IMR-90 (cell line): ENCODE data around the gene SLC1A1. TPM values are rescaled to one million over a fixed set of nuclear protein-coding genes. Genes with fewer than 3 reads are reported as not detected.
A peak's percentile ranks its signal among the peaks of the same experiment; 100 is the strongest.

Source experiments
- ATAC-seq: fragments of 200-7000 bp; cut with Tn5 transposase; 2 replicates; pipeline ENCODE4 v1.9.1; 2020; ENCODE audit warnings: low read depth, mild to moderate bottlenecking, moderate library complexity
- BruUV-seq: library from RNA; stranded (reverse); fragments of 400-500 nt; replicated peaks from 2 replicates; lab custom pipeline; 2021; lab: Mats Ljungman, UMichigan
- CTCF ChIA-PET: fragments of 300-600 bp; formaldehyde crosslinking; extraction: SDS; loops from one replicate; lab custom pipeline; 2021; ENCODE audit warnings: antibody characterized with exemption; lab: Yijun Ruan, JAX
- POLR2A ChIA-PET: fragments of 300-600 bp; sonication (Branson Sonifier 250); formaldehyde crosslinking; loops from one replicate; lab custom pipeline; 2022; ENCODE audit warnings: antibody characterized with exemption; ENCODE audit not compliant: unreplicated experiment; lab: Charles Lee
- DNase-seq: peaks from one replicate; pipeline ENCODE4 v3.0.0; 2013
- H2AFZ ChIP-seq: replicated peaks from 2 replicates; pipeline ENCODE3; 2013; ENCODE audit warnings: low read length, mild to moderate bottlenecking; ENCODE audit not compliant: poor library complexity
- H2AK5ac ChIP-seq: 2 replicates; pipeline ENCODE4 v1.6.1; 2013; ENCODE audit warnings: low read depth, low read length, inconsistent platforms
- H2AK9ac ChIP-seq: replicated peaks from 2 replicates; pipeline ENCODE3; 2013; ENCODE audit warnings: mild to moderate bottlenecking, low read depth, low read length, moderate library complexity; ENCODE audit not compliant: poor library complexity
- H2BK120ac ChIP-seq: 2 replicates; pipeline ENCODE4 v1.6.1; 2013; ENCODE audit warnings: low read depth, low read length, inconsistent platforms
- H2BK15ac ChIP-seq: 3 replicates; pipeline ENCODE4 v1.6.1; 2013; ENCODE audit warnings: low read depth, low read length, inconsistent platforms
- H2BK20ac ChIP-seq: 2 replicates; pipeline ENCODE4 v1.6.1; 2013; ENCODE audit warnings: low read depth, mild to moderate bottlenecking, inconsistent platforms, low read length, moderate library complexity
- H2BK5ac ChIP-seq: 2 replicates; pipeline ENCODE4 v1.6.1; 2013; ENCODE audit warnings: mild to moderate bottlenecking, low read depth, low read length, inconsistent platforms; ENCODE audit not compliant: poor library complexity, severe bottlenecking
- H3K14ac ChIP-seq: replicated peaks from 2 replicates; pipeline ENCODE4 v1.6.1; 2013; ENCODE audit warnings: low read depth, low read length, inconsistent platforms
- H3K18ac ChIP-seq: 2 replicates; pipeline ENCODE4 v1.6.1; 2013; ENCODE audit warnings: low read depth, low read length, control low read depth
- H3K23ac ChIP-seq: 2 replicates; pipeline ENCODE4 v1.6.1; 2013; ENCODE audit warnings: low read depth, low read length, inconsistent platforms
- H3K27ac ChIP-seq: 2 replicates; pipeline ENCODE4 v1.5.1; 2013; ENCODE audit warnings: mild to moderate bottlenecking, control low read depth, low read length; ENCODE audit not compliant: insufficient read depth
- H3K27me3 ChIP-seq: 2 replicates; pipeline ENCODE4 v1.6.1; 2013; ENCODE audit warnings: low read length; ENCODE audit not compliant: control insufficient read depth, insufficient read depth
- H3K36me3 ChIP-seq: 2 replicates; pipeline ENCODE4 v1.6.1; 2013; ENCODE audit warnings: low read length, mixed read lengths; ENCODE audit not compliant: control insufficient read depth, insufficient read depth
- H3K4ac ChIP-seq: 2 replicates; pipeline ENCODE4 v1.6.1; 2013; ENCODE audit warnings: low read depth, low read length, inconsistent platforms
- H3K4me1 ChIP-seq: 2 replicates; pipeline ENCODE4 v1.6.1; 2013; ENCODE audit warnings: low read length, mixed read lengths; ENCODE audit not compliant: control insufficient read depth, insufficient read depth
- H3K4me2 ChIP-seq: 2 replicates; pipeline ENCODE4 v1.6.1; 2013; ENCODE audit warnings: low read depth, mild to moderate bottlenecking, control low read depth, low read length, moderate library complexity
- H3K4me3 ChIP-seq: 2 replicates; pipeline ENCODE4 v1.5.1; 2013; ENCODE audit warnings: low read depth, mild to moderate bottlenecking, control low read depth, low read length, moderate library complexity; ENCODE audit not compliant: insufficient read depth
- H3K56ac ChIP-seq: 2 replicates; pipeline ENCODE4 v1.6.1; 2013; ENCODE audit warnings: low read length, inconsistent platforms; ENCODE audit not compliant: insufficient read depth; ENCODE audit errors: extremely low read depth
- H3K79me1 ChIP-seq, 2 experiments: 2 replicates each; pipeline ENCODE4 v1.6.1; 2013; ENCODE audit warnings: low read length in 2 of 2, inconsistent platforms in 1 of 2, low read depth in 1 of 2
- H3K9ac ChIP-seq: 2 replicates; pipeline ENCODE4 v1.6.1; 2013; ENCODE audit warnings: low read depth, low read length, control low read depth
- H3K9me1 ChIP-seq: 2 replicates; pipeline ENCODE4 v1.6.1; 2013; ENCODE audit warnings: low read length, inconsistent platforms; ENCODE audit not compliant: insufficient read depth
- H3K9me3 ChIP-seq: 2 replicates; pipeline ENCODE4 v1.6.1; 2013; ENCODE audit warnings: low read length; ENCODE audit not compliant: control insufficient read depth, insufficient read depth
- H4K20me1 ChIP-seq: 2 replicates; pipeline ENCODE4 v1.6.1; 2013; ENCODE audit warnings: low read length, inconsistent platforms; ENCODE audit not compliant: insufficient read depth
- H4K5ac ChIP-seq: 2 replicates; pipeline ENCODE4 v1.6.1; 2013; ENCODE audit warnings: mild to moderate bottlenecking, low read depth, low read length, control low read depth
- H4K8ac ChIP-seq, 2 experiments: 2 replicates each; pipeline ENCODE4 v1.6.1; 2013; ENCODE audit warnings: low read depth in 2 of 2, low read length in 2 of 2, control low read depth in 1 of 2, inconsistent platforms in 1 of 2
- H4K91ac ChIP-seq: 2 replicates; pipeline ENCODE4 v1.6.1; 2013; ENCODE audit warnings: low read depth, low read length, inconsistent platforms; ENCODE audit not compliant: insufficient read depth
- MXI1 ChIP-seq: IDR thresholded peaks from 2 replicates; pipeline ENCODE4 v1.6.1; 2012; ENCODE audit warnings: low read depth, mild to moderate bottlenecking, low read length, moderate library complexity, borderline replicate concordance
- NFE2L2 ChIP-seq: fragments of 150-350 bp; IDR thresholded peaks from 2 replicates; pipeline ENCODE4 v1.6.1; 2016; ENCODE audit warnings: low read depth, mild to moderate bottlenecking, low read length
- WGBS, 2 experiments: methylation state at CpG; one replicate each; pipeline versions ENCODE4 v1.1.5 to v1.1.7; 2013; ENCODE audit warnings: missing lambda C conversion rate in 2 of 2; ENCODE audit not compliant: insufficient read length in 1 of 2; ENCODE audit errors: extremely low coverage in 2 of 2; 5-methylcytosine and 5-hydroxymethylcytosine counted together
- dilution Hi-C: fragments of 300-500 bp; cut with HindIII; formaldehyde crosslinking; loops from one replicate; pipeline ENCODE4 v1.14.3; 2018; ENCODE audit warnings: low sequenced_read_pairs; ENCODE audit not compliant: unreplicated experiment
- in situ Hi-C: fragments of 300-500 bp; cut with MboI; formaldehyde crosslinking; loops from 3 replicates; pipeline ENCODE4 v1.14.3; 2019; ENCODE audit warnings: low sequenced_read_pairs, inconsistent platforms, mixed read lengths
- intact Hi-C: fragments of 100-400 bp; cut with micrococcal nuclease; formaldehyde crosslinking; loops from 2 replicates; pipeline ENCODE4 v1.10.0; 2022
- polyA plus RNA-seq, 3 experiments: library from polyadenylated mRNA; depleted of rRNA; stranded (reverse); fragments of >200 nt; gene quantifications; 2 replicates each; pipeline ENCODE4 v1.2.3, GENCODE V29; 2012; ENCODE audit warnings: low replicate concordance in 1 of 3
- total RNA-seq: library from RNA; depleted of rRNA; stranded (reverse); fragments of >200 nt; gene quantifications from 2 replicates; pipeline ENCODE4 v1.2.3, GENCODE V29; 2012

SLC1A1 gene
- total and polyA plus RNA-seq, 2 of the 4 experiments (the other 2 are of a cell fraction): 2.2 to 4.1 TPM

- no peak overlapping the region for H2BK20ac ChIP-seq
- ATAC-seq (peak; percentile 66), DNase-seq (peak; percentile 37)
- no peaks in the 10 kb centered on the region for H3K9me1 ChIP-seq
- H2AFZ ChIP-seq: no peak overlapping the region
- H3K9me3 ChIP-seq: no peaks in the 10 kb centered on the region
- no peak overlapping the region for H3K18ac ChIP-seq
- H4K8ac ChIP-seq: no peak overlapping the region
- no peak overlapping the region for H2AK5ac ChIP-seq
- ChIA-PET CTCF (no interaction called here), POLR2A (interaction anchor here (0.6 kb wide), 1 partner anchor 448 kb away, joined by 3 read pairs; no protein-coding TSS in a partner anchor)
- no peak overlapping the region for H3K9ac ChIP-seq
- in situ Hi-C loops: no loop called here
- no peak overlapping the region for H4K5ac ChIP-seq
- no peak overlapping the region for H3K14ac ChIP-seq
- H3K56ac ChIP-seq: no peak overlapping the region
- no peaks in the 10 kb centered on the region for H3K79me1 ChIP-seq
- no peaks in the 10 kb centered on the region for H4K20me1 ChIP-seq
- no peak overlapping the region for H3K23ac ChIP-seq
- H3K4ac ChIP-seq: no peak overlapping the region
- dilution Hi-C loops: no loop called here
- intact Hi-C loops: no loop called here
- H2BK15ac ChIP-seq: no peak overlapping the region
- no peak overlapping the region for H3K4me3 ChIP-seq
- peak overlapping the region; percentile 61; the same call in 1 of the 2 replicates for H3K4me2 ChIP-seq
- no peak overlapping the region for H4K91ac ChIP-seq
- 0 out of 2 replicates have a peak, but pooled peaks cover 2% of the 10 kb centered on the region for H3K27me3 ChIP-seq
- H3K36me3 ChIP-seq: no peaks in the 10 kb centered on the region
- no TSS peak for BruUV-seq
- no peak overlapping the region for H3K27ac ChIP-seq
- no CpG with 5 or more reads among the region's 1 CpG for WGBS, 2 experiments
- TF ChIP-seq NFE2L2 (no peak), MXI1 (no peak)
- no peak overlapping the region for H2BK120ac ChIP-seq
- peaks cover 2% of the 10 kb centered on the region for H3K4me1 ChIP-seq
- no peak overlapping the region for H2AK9ac ChIP-seq
- no peak overlapping the region for H2BK5ac ChIP-seq
Observed at GRCh38 chr9:4547016-4547415, 56.7 kb downstream of the SLC1A1 start.
